ENCODE data around the gene NKG7. TPM values are rescaled to one million over a fixed set of nuclear protein-coding genes. Genes with fewer than 3 reads are reported as not detected.

NKG7 gene
- total and polyA plus RNA-seq, 2 of the 13 experiments (the other 11 are each of a cell fraction or from before 2014, with no cell fraction given) = 0.40 TPM; not detected in 1

DNA sequence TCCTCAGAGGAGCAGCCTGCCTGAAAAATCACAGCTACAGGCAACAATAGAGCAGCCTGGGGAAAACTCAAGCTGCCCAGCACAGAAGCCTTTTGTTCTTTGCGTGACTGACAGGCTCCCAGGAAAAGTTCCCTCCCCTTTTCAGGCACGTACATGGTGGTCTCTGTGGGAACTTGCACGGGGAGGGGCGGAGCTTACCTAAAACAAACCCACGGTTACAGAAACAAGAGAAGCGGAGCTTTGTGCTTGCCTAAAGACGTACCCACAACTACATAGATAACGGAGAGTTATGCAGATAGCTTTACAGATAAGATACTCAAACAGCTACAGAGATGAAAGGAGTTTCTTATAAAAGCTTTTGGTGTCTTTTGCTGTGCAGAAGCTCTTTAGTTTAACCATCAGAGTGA lies 17.7 kb downstream of the NKG7 start (continued):
- TF ChIP-seq, protein P1, sequence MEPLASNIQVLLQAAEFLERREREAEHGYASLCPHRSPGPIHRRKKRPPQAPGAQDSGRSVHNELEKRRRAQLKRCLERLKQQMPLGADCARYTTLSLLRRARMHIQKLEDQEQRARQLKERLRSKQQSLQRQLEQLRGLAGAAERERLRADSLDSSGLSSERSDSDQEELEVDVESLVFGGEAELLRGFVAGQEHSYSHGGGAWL (CRISPR knock-in tag; IDR thresholded peaks at IDR 0.05) = no peak
- TF ChIP-seq NKX3-1 (CRISPR knock-in tag; IDR thresholded peaks at IDR 0.05) = no peak
- TF ChIP-seq ZNF296 (CRISPR knock-in tag; conservative IDR thresholded peaks at IDR 0.05) = no peak
- TF ChIP-seq RFXAP (CRISPR knock-in tag; IDR thresholded peaks at IDR 0.05; ENCODE audit: borderline replicate concordance) = no peak
- TF ChIP-seq ZFP91 (CRISPR knock-in tag; IDR thresholded peaks at IDR 0.05; ENCODE audit: borderline replicate concordance) = no peak
- TF ChIP-seq, protein P2, sequence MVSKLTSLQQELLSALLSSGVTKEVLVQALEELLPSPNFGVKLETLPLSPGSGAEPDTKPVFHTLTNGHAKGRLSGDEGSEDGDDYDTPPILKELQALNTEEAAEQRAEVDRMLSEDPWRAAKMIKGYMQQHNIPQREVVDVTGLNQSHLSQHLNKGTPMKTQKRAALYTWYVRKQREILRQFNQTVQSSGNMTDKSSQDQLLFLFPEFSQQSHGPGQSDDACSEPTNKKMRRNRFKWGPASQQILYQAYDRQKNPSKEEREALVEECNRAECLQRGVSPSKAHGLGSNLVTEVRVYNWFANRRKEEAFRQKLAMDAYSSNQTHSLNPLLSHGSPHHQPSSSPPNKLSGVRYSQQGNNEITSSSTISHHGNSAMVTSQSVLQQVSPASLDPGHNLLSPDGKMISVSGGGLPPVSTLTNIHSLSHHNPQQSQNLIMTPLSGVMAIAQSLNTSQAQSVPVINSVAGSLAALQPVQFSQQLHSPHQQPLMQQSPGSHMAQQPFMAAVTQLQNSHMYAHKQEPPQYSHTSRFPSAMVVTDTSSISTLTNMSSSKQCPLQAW (CRISPR knock-in tag; IDR thresholded peaks at IDR 0.05) = 0 out of 2 replicates have a peak, but pooled peaks have one; percentile 5
- TF ChIP-seq ETV6 (CRISPR knock-in tag; conservative IDR thresholded peaks at IDR 0.05) = no peak
- TF ChIP-seq ZNF562 (CRISPR knock-in tag; IDR thresholded peaks at IDR 0.05; ENCODE audit: borderline replicate concordance) = no peak
- TF ChIP-seq, protein P3, sequence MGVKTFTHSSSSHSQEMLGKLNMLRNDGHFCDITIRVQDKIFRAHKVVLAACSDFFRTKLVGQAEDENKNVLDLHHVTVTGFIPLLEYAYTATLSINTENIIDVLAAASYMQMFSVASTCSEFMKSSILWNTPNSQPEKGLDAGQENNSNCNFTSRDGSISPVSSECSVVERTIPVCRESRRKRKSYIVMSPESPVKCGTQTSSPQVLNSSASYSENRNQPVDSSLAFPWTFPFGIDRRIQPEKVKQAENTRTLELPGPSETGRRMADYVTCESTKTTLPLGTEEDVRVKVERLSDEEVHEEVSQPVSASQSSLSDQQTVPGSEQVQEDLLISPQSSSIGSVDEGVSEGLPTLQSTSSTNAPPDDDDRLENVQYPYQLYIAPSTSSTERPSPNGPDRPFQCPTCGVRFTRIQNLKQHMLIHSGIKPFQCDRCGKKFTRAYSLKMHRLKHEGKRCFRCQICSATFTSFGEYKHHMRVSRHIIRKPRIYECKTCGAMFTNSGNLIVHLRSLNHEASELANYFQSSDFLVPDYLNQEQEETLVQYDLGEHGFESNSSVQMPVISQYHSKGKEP (CRISPR knock-in tag; IDR thresholded peaks at IDR 0.05) = no peak
- no peak for TF ChIP-seq ZNF672 (CRISPR knock-in tag; IDR thresholded peaks at IDR 0.05)
- TF ChIP-seq IKZF1 (IDR thresholded peaks at IDR 0.05) = no peak
- TF ChIP-seq MED8 (CRISPR knock-in tag; IDR thresholded peaks at IDR 0.05; ENCODE audit: insufficient replicate concordance) = no peak
- TF ChIP-seq SOX5 (CRISPR knock-in tag; IDR thresholded peaks at IDR 0.05; ENCODE audit: borderline replicate concordance) = peak; percentile 98
- TF ChIP-seq SUZ12 (IDR thresholded peaks at IDR 0.05; ENCODE audit: low read depth, low read length) = no peak
- TF ChIP-seq, protein P4, sequence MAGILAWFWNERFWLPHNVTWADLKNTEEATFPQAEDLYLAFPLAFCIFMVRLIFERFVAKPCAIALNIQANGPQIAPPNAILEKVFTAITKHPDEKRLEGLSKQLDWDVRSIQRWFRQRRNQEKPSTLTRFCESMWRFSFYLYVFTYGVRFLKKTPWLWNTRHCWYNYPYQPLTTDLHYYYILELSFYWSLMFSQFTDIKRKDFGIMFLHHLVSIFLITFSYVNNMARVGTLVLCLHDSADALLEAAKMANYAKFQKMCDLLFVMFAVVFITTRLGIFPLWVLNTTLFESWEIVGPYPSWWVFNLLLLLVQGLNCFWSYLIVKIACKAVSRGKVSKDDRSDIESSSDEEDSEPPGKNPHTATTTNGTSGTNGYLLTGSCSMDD (CRISPR knock-in tag; IDR thresholded peaks at IDR 0.05) = no peak
- no peak for TF ChIP-seq MTA3 (CRISPR knock-in tag; IDR thresholded peaks at IDR 0.05)
- TF ChIP-seq MAF1 (CRISPR knock-in tag; IDR thresholded peaks at IDR 0.05; ENCODE audit: borderline replicate concordance) = no peak; the same call in 1 of the 2 replicates
- TF ChIP-seq HCFC1 (IDR thresholded peaks at IDR 0.05; ENCODE audit: low read depth, low read length) = no peak
- TF ChIP-seq ATF7 (IDR thresholded peaks at IDR 0.05) = no peak
- TF ChIP-seq ATF7 (CRISPR knock-in tag; IDR thresholded peaks at IDR 0.05) = no peak; the same call in 1 of the 2 replicates
- no peak for TF ChIP-seq RBAK (CRISPR knock-in tag; IDR thresholded peaks at IDR 0.05)
- peak; percentile 94 for TF ChIP-seq SOX13 (IDR thresholded peaks at IDR 0.05)
- TF ChIP-seq SOX13 (CRISPR knock-in tag; conservative IDR thresholded peaks at IDR 0.05 in 1 of 2, IDR thresholded peaks at IDR 0.05 in 1 of 2) = peak in 1 of 2 experiments; percentile 98; a peak in 2 of 4 replicates
- no peak for TF ChIP-seq PCBP1 (IDR thresholded peaks at IDR 0.05; ENCODE audit: borderline replicate concordance, low read depth, low read length)
- TF ChIP-seq, protein P5, sequence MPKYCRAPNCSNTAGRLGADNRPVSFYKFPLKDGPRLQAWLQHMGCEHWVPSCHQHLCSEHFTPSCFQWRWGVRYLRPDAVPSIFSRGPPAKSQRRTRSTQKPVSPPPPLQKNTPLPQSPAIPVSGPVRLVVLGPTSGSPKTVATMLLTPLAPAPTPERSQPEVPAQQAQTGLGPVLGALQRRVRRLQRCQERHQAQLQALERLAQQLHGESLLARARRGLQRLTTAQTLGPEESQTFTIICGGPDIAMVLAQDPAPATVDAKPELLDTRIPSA (CRISPR knock-in tag; IDR thresholded peaks at IDR 0.05; ENCODE audit: borderline replicate concordance) = no peak
- no peak for TF ChIP-seq RBM39 (IDR thresholded peaks at IDR 0.05; ENCODE audit: low read depth, low read length, poor library complexity, severe bottlenecking)

Data from HepG2 (cell line).